ENCODE measurements around the gene POLD1.

DNA sequence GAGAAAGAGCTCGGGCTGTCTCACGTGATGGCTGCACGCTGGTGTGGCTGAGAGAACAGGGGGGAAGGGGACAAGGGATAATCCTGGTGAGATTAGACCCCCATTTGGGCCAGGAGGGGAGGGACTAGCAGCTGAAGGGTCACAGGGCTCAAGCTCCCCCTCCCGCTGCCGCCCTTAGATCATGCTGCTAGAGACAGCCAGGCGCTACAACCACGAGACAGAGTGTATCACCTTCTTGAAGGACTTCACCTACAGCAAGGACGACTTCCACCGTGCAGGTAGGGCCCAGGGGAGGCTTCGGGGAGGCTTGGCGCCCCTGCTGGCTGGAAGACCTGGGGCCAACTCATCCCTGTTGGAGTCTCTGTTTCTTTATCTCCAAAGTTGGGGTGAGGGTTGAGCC is 4.5 kb upstream of the POLD1 start:
- TF ChIP-seq, protein P1, sequence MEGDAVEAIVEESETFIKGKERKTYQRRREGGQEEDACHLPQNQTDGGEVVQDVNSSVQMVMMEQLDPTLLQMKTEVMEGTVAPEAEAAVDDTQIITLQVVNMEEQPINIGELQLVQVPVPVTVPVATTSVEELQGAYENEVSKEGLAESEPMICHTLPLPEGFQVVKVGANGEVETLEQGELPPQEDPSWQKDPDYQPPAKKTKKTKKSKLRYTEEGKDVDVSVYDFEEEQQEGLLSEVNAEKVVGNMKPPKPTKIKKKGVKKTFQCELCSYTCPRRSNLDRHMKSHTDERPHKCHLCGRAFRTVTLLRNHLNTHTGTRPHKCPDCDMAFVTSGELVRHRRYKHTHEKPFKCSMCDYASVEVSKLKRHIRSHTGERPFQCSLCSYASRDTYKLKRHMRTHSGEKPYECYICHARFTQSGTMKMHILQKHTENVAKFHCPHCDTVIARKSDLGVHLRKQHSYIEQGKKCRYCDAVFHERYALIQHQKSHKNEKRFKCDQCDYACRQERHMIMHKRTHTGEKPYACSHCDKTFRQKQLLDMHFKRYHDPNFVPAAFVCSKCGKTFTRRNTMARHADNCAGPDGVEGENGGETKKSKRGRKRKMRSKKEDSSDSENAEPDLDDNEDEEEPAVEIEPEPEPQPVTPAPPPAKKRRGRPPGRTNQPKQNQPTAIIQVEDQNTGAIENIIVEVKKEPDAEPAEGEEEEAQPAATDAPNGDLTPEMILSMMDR (conservative IDR thresholded peaks at IDR 0.05; ENCODE audit: low read depth, low read length), result no peak
- no peak for TF ChIP-seq EZH2 (IDR thresholded peaks at IDR 0.05; ENCODE audit: borderline replicate concordance, low read depth, low read length, poor library complexity, severe bottlenecking)

Measured in A673 (cell line).